ENCODE data around the gene TMEM80. TPM values are rescaled to one million over a fixed set of nuclear protein-coding genes. Genes with fewer than 3 reads are reported as not detected.

TMEM80 gene
- total and polyA plus RNA-seq, 2 of the 8 experiments (the other 6 are each of a cell fraction or from before 2014, with no cell fraction given), result 8.0 to 16.3 TPM

- no peaks in the 10 kb centered on the region for H3K9me3 ChIP-seq (ENCODE audit: insufficient read depth in 2 of 2, low read depth in 1 of 2, low read length in 1 of 2)
- FAIRE-seq, result no peak
- POLR2A ChIA-PET (ENCODE audit: partially characterized antibody), result interaction anchor here (0.5 to 2.6 kb wide), 4 partner anchors 11 to 26 kb away, joined by 3 to 9 read pairs (median 4); partner anchors contain the start of gene EPS8L2
These were observed 16.1 kb upstream of the TMEM80 start for GRCh38 chr11:679271-680207.

More at GRCh38 chr11:679271-680207, 16.1 kb upstream of the TMEM80 start:
- Histone ChIP-seq H3K18ac (ENCODE audit: extremely low read depth, low read length) (no peak overlapping the region), H2AK5ac (ENCODE audit: low read depth, low read length) (no peak overlapping the region), H2BK20ac (ENCODE audit: low read length) (no peak overlapping the region), H3K27ac (ENCODE audit: low read depth, low read length) (no peak overlapping the region), H4K8ac (ENCODE audit: extremely low read depth, insufficient read depth, low read length) (no peak overlapping the region; the same call in 1 of the 2 replicates), H3K14ac (ENCODE audit: insufficient read length) (no peak overlapping the region), H3K4me2 (ENCODE audit: insufficient read depth in 1 of 2, low read depth in 2 of 2, low read length in 2 of 2) (no peak overlapping the region), H3K27me3 (replicated peaks in 1 of 4; ENCODE audit: control insufficient read depth in 3 of 4, extremely low read depth in 1 of 4, insufficient read depth in 3 of 4, low read length in 3 of 4) (no peaks in the 10 kb centered on the region), H2AFZ (ENCODE audit: low read length) (no peak overlapping the region), H2BK5ac (ENCODE audit: low read depth, low read length) (no peak overlapping the region), H3K79me2 (ENCODE audit: control insufficient read depth in 1 of 2, insufficient read depth in 2 of 2, low read length in 2 of 2) (no peaks in the 10 kb centered on the region), H2BK15ac (ENCODE audit: low read length) (no peak overlapping the region), H3K23ac (ENCODE audit: insufficient read length) (no peak overlapping the region), H4K91ac (replicated peaks; ENCODE audit: insufficient read length, low read length) (no peak overlapping the region), H3K4me3 (ENCODE audit: extremely low read depth in 1 of 4, insufficient read depth in 2 of 4, low read depth in 3 of 4, low read length in 4 of 4) (no peak overlapping the region), H4K20me1 (replicated peaks in 1 of 2; ENCODE audit: control insufficient read depth in 1 of 2, insufficient read depth in 2 of 2, low read length in 2 of 2) (peaks cover 0 to 4% of the 10 kb centered on the region in 2 experiments), H2BK12ac (ENCODE audit: low read depth, low read length) (no peak overlapping the region), H3K56ac (replicated peaks; ENCODE audit: insufficient read length, low read depth, low read length) (no peak overlapping the region), H3K79me1 (ENCODE audit: low read depth, low read length) (no peaks in the 10 kb centered on the region; the same call in 1 of the 2 replicates), H2BK120ac (replicated peaks; ENCODE audit: low read depth, low read length) (no peak overlapping the region), H3K23me2 (ENCODE audit: low read depth, low read length) (no peaks in the 10 kb centered on the region), H4K5ac (ENCODE audit: insufficient read length, low read depth, low read length) (no peak overlapping the region), H3K4me1 (replicated peaks in 1 of 4; ENCODE audit: control insufficient read depth in 3 of 4, insufficient read depth in 4 of 4, low read length in 3 of 4) (no peaks in the 10 kb centered on the region; a peak in 2 of 7 replicates), H3K4ac (replicated peaks; ENCODE audit: insufficient read length, low read depth, low read length) (no peak overlapping the region), H3K36me3 (ENCODE audit: control insufficient read depth in 2 of 4, insufficient read depth in 4 of 4, low read length in 3 of 4) (peaks cover 2 to 30% (median 15%) of the 10 kb centered on the region in 4 experiments; a peak in 7 of 8 replicates), H3K9ac (replicated peaks in 1 of 4; ENCODE audit: extremely low read depth in 1 of 4, low read depth in 3 of 4, low read length in 3 of 4) (no peak overlapping the region)
- CTCF ChIA-PET (ENCODE audit: partially characterized antibody), result interaction anchor here (0.7 to 3.6 kb wide), 10 partner anchors 12 to 76 kb away, joined by 3 to 13 read pairs (median 4); no protein-coding TSS in a partner anchor
- DNase-seq (ENCODE audit: low read depth in 1 of 2, low spot score in 2 of 2), result no peak
- TF ChIP-seq POLR2AphosphoS5 (IDR thresholded peaks at IDR 0.05; ENCODE audit: low read depth, low read length) (no peak), POU5F1 (IDR thresholded peaks at IDR 0.05; ENCODE audit: low read depth, low read length) (no peak)
- 96% methylated on average over 36 of the region's 36 CpGs; no CpG with 5 or more reads in 1 of the 2 experiments for WGBS, 2 experiments (ENCODE audit: extremely low coverage in 1 of 2, insufficient coverage in 1 of 2, insufficient read length in 1 of 2, insufficient replicate concordance in 2 of 2, low coverage in 1 of 2, low lambda C conversion rate in 2 of 2, missing lambda C conversion rate in 1 of 2)
